Measurements from ENCODE around the gene UBE2D3. TPM values are rescaled to one million over a fixed set of nuclear protein-coding genes. Genes with fewer than 3 reads are reported as not detected.
A peak's percentile ranks its signal among the peaks of the same experiment; 100 is the strongest.

UBE2D3 gene
- total RNA-seq, 1 donor = 399 TPM

- no peak for DNase-seq (ENCODE audit: low read depth)
- no peak overlapping the region for H3K4me3 ChIP-seq (ENCODE audit: low read depth, low read length)
- no peak for TF ChIP-seq CTCF (IDR thresholded peaks at IDR 0.05; ENCODE audit: insufficient read depth, low read depth, low read length)
These were observed 4.8 kb upstream of the UBE2D3 start for GRCh38 chr4:102832105-102832504.

DNA sequence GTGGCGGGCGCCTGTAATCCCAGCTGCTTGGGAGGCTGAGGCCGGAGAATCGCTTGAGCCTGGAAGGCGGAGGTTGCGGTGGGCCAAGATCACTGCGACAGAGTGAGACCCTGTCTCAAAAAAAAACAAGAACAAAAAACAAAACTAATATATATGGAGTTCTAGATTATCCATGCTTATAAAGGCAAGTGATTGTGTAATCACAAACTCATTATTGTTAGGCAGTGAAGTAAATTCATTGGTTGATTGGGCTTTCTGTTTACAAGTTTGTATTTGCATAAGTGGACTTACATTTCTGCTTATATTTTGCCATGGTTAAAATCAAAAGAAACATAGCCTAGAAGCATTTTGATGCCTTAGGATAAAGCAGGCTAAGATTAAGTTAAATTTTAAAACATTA is 2.5 kb upstream of the UBE2D3 start:
- DNase-seq (ENCODE audit: low read depth) = no peak
- H3K4me3 ChIP-seq (ENCODE audit: low read depth, low read length) = no peak overlapping the region
- TF ChIP-seq CTCF (IDR thresholded peaks at IDR 0.05; ENCODE audit: insufficient read depth, low read depth, low read length) = no peak

DNA sequence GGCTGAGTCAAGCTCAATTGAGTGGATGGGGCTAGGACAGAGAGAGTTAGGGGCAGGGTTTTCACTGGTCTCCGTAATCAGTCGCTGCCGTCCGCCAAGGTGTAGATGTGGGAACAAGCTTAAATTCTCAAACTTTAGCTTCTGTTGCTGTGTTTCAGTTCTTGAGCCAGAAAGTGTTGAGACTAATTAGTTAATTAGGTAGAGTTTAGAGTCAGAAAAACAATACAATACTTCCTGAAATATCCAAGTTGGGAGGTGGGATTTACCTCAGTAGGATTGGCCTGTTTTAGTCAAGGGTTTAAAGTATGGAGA is 1.1 kb upstream of the UBE2D3 start:
- peak overlapping the region; percentile 99 for H3K4me3 ChIP-seq (ENCODE audit: low read depth, low read length)
- no peak for DNase-seq (ENCODE audit: low read depth)
- TF ChIP-seq CTCF (IDR thresholded peaks at IDR 0.05; ENCODE audit: insufficient read depth, low read depth, low read length) = no peak

GRCh38 chr4:102827674-102828496 is 534 bp upstream of the UBE2D3 start:
- TF ChIP-seq CTCF (IDR thresholded peaks at IDR 0.05; ENCODE audit: insufficient read depth, low read depth, low read length) = peak; percentile 9
- DNase-seq (ENCODE audit: low read depth) = peak; percentile 100
- peak overlapping the region; percentile 99 for H3K4me3 ChIP-seq (ENCODE audit: low read depth, low read length)

GRCh38 chr4:102826105-102826889 is 1.1 kb downstream of the UBE2D3 start:
- TF ChIP-seq CTCF (IDR thresholded peaks at IDR 0.05; ENCODE audit: insufficient read depth, low read depth, low read length) = no peak
- no peak for DNase-seq (ENCODE audit: low read depth)

DNA sequence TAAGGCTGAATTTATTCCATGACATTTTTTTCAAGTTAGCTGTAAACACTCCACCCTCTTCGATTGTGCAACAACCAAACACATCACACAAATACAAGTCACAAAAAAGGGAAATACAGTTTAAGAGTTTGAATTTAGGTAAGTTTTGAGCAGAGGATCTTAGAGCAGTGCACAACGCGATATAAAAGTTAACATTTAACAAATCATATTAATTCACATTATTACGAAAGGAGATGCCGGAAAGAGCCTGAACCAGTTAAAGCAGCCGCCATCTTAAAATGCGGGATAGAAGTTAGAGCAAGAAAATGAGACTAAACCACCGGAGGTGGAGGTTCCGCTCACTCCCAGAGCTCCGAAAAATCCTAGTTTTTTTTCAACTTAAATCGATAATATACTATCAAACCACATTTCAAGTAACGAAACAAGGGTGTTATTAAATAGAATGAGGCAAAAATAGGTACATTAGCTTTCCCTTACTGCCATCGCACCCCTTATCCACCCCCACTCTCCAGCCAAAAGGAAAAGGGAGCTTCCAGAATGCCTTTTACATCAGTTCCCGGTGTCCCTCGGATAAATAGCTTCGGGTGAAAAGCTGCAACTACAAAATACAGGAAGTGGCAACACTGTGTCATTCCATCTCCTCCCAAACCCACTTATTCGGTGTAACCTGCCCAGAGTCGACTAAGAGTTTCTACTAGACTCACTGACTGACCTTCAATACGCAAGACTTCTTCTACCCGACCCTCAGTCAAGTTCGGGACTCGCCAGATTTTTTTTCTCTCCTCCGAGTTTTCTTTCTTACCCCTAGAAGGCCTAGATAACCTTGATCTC is 1.9 kb downstream of the UBE2D3 start:
- DNase-seq (ENCODE audit: low read depth) = peak; percentile 82
- TF ChIP-seq CTCF (IDR thresholded peaks at IDR 0.05; ENCODE audit: insufficient read depth, low read depth, low read length) = no peak
- H3K4me3 ChIP-seq (ENCODE audit: low read depth, low read length) = peak overlapping the region; percentile 99

More at GRCh38 chr4:102826105-102826889, 1.1 kb downstream of the UBE2D3 start:
- peak overlapping the region; percentile 99 for H3K4me3 ChIP-seq (ENCODE audit: low read depth, low read length)
